Forelimb muscle (tissue), 1 donor: ENCODE measurements around the gene DIRAS1. TPM values are rescaled to one million over a fixed set of nuclear protein-coding genes. Genes with fewer than 3 reads are reported as not detected.

Source experiments
- DNase-seq: peaks from one replicate; pipeline ENCODE4 v3.0.0-alpha.2; 2013; ENCODE audit warnings: low read depth
- polyA plus RNA-seq: library from polyadenylated mRNA; unstranded; fragments of 120-200 nt; gene quantifications from one replicate; pipeline ENCODE4 v1.2.1, GENCODE V29; 2013; ENCODE audit not compliant: insufficient read length

The DIRAS1 gene
- 1.4 TPM for polyA plus RNA-seq

- no peak for DNase-seq
These were observed at the start of gene DIRAS1 for GRCh38 chr19:2720777-2721569. Gene DIRAS1 (minus strand): TSS chr19:2721372. CDS start chr19:2717806, 3,566 bp downstream.

- peak; percentile 67 for DNase-seq
These were observed 49.2 kb upstream of the DIRAS1 start for GRCh38 chr19:2770055-2771013.

GRCh38 chr19:2769218-2769617, 48.0 kb upstream of the DIRAS1 start:
- DNase-seq, result no peak

GRCh38 chr19:2768365-2769132, 47.4 kb upstream of the DIRAS1 start:
- no peak for DNase-seq

GRCh38 chr19:2767688-2768087, 46.5 kb upstream of the DIRAS1 start:
- no peak for DNase-seq

- DNase-seq, result no peak
These were observed 45.6 kb upstream of the DIRAS1 start for GRCh38 chr19:2766594-2767372.

- no peak for DNase-seq
These were observed 44.2 kb upstream of the DIRAS1 start for GRCh38 chr19:2765376-2765775.

GRCh38 chr19:2764945-2765344, 43.8 kb upstream of the DIRAS1 start:
- DNase-seq, result no peak

GRCh38 chr19:2763687-2764086, 42.5 kb upstream of the DIRAS1 start:
- DNase-seq, result no peak

- DNase-seq, result no peak
These were observed 41.8 kb upstream of the DIRAS1 start for GRCh38 chr19:2762783-2763496.

GRCh38 chr19:2761876-2762782, 41.0 kb upstream of the DIRAS1 start:
- DNase-seq, result no peak

GRCh38 chr19:2761309-2761677, 40.1 kb upstream of the DIRAS1 start:
- DNase-seq, result no peak

- no peak for DNase-seq
These were observed 38.8 kb upstream of the DIRAS1 start for GRCh38 chr19:2759965-2760364.

- DNase-seq, result no peak
These were observed 38.2 kb upstream of the DIRAS1 start for GRCh38 chr19:2759362-2759761.

GRCh38 chr19:2758601-2759313, 37.6 kb upstream of the DIRAS1 start:
- DNase-seq, result no peak

- no peak for DNase-seq
These were observed 36.0 kb upstream of the DIRAS1 start for GRCh38 chr19:2756921-2757881.

GRCh38 chr19:2756477-2756876, 35.3 kb upstream of the DIRAS1 start:
- no peak for DNase-seq
